Testis (tissue), 2 donors: Measurements from ENCODE around the gene KIAA0232.

Experiments
- POLR2A ChIP-seq: fragments of 450-650 bp; IDR thresholded peaks from one replicate; pipeline ENCODE4 v1.6.1; 2017; ENCODE audit warnings: antibody characterized with exemption, mild to moderate bottlenecking, moderate library complexity
- TF ChIP-seq, protein P1 (sequence below), 3 experiments: fragments of 450-650 bp in 2 of 3; fragments of 200-600 bp in 1 of 3; sonication (generic) in 1 of 3; IDR thresholded peaks; one replicate each; pipeline ENCODE4 v1.5.1; 2016 to 2019; ENCODE audit warnings: antibody characterized with exemption in 3 of 3, mild to moderate bottlenecking in 2 of 3, moderate library complexity in 1 of 3

DNA sequence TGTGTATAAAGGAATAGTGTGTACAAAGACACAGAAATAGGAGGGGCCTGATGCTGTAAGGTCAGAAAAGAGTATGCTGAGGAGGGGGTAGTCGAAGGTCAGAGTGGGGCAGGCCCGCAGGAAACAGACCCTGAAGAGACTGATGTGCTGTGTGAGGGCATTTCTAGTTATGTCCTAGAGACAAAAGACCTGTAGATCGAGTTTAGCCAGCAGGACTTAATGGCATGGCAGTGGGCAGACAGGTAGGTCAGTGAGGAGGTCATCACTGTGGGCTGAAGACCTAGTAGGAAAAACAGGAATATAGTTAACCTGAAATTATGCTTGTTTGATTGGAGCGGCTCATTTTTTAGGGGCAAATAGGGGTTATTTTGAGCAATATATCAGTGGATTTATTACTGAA is 57.1 kb downstream of the KIAA0232 start:
- TF ChIP-seq POLR2A: no peak
- TF ChIP-seq, protein P1, sequence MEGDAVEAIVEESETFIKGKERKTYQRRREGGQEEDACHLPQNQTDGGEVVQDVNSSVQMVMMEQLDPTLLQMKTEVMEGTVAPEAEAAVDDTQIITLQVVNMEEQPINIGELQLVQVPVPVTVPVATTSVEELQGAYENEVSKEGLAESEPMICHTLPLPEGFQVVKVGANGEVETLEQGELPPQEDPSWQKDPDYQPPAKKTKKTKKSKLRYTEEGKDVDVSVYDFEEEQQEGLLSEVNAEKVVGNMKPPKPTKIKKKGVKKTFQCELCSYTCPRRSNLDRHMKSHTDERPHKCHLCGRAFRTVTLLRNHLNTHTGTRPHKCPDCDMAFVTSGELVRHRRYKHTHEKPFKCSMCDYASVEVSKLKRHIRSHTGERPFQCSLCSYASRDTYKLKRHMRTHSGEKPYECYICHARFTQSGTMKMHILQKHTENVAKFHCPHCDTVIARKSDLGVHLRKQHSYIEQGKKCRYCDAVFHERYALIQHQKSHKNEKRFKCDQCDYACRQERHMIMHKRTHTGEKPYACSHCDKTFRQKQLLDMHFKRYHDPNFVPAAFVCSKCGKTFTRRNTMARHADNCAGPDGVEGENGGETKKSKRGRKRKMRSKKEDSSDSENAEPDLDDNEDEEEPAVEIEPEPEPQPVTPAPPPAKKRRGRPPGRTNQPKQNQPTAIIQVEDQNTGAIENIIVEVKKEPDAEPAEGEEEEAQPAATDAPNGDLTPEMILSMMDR (IDR thresholded peaks at IDR 0.05): no peak
